CD4-positive, alpha-beta T cell treated with Interleukin-4 for 4 hours (primary cell): ENCODE data around the gene DSCAML1.

Experiments used
- DNase-seq: peaks from one replicate; pipeline ENCODE4 v3.0.0-alpha.2; 2020

DSCAML1 gene

DNA sequence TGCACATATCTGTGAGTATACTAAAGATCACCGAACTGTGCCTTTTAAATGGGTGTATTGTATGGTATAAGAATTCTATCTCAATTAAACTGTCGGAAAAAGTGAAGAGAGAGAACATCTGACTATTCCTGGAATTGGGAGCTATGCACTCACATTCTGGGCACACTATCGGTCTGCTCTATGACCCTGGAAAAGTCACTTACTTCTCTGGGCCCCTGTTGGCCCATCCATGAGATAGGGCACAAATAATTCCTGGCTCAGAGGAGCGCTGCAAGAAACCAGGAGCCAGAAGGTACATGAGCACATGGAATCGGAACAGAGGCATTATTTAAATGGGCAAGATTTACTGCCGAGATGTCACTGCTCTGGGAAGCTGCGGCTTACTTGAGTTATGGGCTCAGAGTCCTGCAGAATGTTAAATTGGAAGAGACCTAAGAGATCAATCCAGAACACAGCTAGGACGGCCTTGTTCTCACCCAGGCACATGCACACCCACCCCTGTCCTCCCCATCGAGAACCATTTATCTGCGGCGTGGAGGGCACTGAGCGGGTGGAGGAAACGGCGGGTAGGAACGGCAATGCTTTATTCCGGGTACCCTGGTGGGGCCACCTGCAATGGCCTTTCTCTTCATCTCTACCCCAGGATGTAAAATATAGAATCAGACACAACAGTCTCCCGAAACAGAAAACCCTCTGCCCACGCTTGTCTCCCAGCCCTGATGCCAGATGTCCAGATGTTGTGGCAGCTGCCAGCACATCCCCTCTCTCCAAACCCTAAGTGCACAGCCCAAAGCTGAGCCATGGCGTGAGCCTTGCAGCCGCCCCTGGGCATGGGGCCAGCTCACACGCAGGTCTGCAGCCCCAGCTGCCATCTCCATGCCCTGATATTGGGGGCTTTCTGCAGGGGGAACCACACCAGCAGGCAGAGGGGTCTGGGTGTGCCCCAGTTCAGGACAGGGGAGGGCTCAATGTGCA is 142.4 kb downstream of the DSCAML1 start:
- no peak for DNase-seq

DNA sequence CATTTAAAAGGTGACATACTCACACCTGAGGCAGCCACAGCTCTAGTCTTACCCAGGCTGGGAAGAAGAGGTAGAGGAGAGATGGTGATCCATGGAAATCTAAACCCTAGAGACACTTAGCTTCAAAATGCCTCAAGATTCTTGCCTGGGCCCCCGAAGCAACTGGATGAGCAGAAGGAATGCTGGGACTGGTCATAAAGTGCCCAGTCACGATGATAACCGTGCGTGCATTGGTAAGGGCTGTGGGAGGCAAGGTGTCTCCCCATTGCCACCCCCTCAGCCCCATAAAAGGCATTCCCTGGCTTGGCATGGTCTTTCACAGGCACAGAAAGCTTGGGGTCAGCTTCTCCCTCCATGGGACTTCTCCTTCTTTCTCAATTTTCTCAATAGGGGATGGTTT is 144.5 kb downstream of the DSCAML1 start:
- DNase-seq: no peak

DNA sequence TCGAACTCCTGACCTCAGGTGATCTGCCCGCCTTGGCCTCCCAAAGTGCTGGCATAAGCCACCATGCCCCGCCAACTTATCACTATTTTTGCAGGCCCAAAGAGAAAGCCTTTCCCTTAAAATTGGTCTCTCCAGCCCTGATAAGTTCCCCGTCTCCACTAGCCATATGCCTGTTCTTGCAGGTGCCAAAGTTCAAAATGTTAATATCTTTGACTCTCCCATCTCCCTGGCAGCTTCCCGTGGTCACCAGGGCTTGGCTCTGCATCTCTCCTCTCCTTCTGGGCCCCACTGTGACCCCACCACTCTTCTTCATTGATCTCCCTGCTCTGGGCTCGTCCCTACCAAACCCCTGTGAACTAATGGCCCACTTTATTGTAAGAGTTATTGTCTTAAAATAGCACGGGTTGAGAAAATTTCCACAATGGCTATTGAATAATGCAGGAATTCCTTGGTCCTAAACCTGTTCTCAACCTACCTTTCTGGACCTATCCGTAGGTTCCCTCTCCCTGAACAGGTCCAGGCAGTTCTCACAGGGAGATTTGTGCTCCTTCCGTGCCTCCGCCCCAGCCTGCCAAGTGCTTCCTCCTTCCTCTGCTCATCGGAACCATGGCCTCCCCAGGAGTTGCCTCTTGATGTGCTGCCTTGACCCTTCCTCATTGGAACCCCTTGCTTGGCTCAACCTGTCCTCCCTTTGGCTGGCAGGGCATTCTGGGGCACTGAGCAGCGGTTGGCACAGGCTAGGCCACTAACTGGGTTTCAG is 147.5 kb downstream of the DSCAML1 start:
- DNase-seq: no peak

DNA sequence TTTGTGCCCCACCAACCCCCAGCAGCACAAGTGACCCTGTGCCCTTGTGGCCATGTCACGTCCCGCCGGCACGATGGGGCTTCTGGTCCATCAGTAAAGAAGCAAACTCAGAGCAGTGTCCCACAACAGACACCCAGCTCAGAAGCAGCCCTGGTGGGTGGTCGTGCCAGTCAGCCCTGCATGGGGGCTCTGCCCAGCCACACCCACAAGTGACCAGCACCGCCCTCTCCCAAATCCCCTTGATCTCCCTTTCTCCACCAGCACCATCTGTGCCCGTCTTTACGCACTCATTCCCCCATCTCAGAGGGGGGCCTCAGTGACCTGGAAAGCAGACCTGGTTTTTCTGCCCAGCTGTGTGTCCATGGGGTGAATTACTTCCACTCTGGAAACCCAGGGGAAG is 149.1 kb downstream of the DSCAML1 start:
- no peak for DNase-seq

DNA sequence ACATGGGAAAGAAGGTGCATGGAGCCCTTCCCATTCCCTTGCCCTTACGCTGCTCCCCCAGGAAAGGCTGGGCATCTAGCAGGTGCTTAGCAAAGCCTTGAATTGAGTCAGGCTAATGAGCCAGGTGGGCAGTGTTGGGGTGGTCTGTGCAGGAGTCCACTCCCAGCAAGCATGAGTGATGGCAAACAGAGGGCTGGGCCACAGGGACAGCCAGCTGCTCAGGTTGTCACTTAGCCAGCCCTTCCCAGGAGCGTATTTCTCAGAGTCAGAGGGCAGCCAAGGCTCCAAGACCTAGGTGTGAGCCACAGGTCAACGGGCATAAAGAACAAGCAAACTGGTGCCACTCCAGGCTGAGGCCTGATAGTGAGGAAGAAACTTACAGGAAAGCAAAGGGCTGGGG is 149.8 kb downstream of the DSCAML1 start:
- no peak for DNase-seq

DNA sequence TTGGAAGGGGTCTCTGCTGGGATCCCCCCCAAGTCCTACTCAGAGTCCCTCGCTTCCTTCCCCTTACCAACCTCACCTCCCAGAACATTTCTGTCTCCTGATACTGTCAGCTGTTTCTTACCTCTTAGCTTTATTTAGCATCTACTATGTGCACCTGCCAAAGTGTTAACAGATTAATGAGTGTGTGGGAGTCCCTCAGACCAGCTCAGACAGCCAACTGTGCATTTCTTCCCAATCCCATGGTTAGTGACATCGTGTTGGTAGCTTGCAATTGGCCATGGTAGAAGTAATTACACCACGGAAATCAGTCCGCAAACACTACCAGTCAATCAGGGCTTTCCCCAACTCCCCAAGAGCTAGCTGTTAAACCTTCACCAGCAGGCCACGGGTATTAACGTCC is 150.6 kb downstream of the DSCAML1 start:
- DNase-seq: no peak

DNA sequence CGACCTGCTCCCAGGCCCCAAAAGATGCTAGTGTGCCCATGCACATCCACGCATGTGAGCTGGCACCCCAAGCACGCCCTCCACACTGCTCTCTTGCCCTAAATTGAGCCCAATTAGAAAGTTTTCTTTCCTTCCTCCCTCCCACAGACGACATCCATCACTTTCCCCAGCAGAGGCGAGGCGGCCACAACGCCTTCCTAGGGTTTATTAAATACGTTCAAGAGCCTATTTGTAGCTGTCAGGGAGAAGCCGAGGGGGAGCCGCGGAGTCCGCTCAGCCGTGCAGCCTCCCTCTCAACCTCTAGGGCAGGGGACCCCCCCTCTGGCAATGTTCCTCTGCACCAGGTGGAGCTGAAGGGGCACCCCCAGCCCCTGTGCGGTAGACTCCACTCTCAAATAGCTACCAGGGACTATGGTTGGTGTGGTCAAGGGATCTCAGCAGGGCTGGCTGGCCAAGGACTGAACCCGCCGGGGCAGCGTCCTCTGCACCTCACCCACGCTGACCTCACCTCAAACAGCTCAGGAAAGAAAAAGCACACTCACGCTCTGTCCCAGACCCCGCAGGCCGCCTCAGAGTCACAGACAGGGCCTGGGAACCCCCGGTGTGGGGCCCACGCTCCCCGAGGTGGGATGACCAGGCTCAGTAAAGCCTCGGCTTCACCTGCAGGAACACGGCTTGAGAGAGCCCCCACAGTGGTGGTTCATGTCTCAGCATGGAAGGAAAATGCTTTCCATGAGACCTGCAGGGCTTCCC is 152.4 kb downstream of the DSCAML1 start:
- DNase-seq: no peak

DNA sequence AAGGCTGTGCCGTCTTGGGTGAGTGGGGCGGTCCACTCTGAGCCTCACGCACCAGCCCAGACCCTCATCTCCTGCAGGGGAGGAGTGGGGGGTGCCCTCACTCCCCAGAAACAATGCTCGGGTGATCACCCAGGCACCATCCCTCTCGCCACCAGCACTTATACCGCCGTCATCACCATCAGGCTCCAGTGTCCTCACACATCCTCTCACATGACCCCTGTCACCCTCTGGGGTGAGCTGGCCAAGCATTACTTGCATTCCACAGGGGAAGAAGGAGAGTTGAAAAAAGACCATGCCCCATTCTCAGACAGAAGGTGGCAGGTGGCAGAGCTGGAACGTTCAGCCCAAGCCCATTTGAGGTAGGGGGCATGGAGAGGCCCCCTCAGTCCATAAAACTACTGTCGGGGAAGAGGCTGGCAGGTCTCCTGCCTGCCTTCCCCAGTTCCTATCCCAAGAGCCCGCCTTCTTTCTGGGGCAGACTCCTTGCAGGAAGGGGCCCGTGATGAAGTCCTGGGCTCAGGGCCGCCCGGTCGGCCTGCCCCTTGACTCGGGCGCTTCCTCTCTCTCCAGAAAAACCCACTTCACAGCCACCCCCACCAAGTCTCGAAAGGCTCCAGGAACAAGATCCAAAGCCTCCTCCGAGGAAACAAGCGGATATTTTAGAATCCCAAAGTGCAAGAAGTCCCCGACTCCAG is 153.3 kb downstream of the DSCAML1 start:
- no peak for DNase-seq

DNA sequence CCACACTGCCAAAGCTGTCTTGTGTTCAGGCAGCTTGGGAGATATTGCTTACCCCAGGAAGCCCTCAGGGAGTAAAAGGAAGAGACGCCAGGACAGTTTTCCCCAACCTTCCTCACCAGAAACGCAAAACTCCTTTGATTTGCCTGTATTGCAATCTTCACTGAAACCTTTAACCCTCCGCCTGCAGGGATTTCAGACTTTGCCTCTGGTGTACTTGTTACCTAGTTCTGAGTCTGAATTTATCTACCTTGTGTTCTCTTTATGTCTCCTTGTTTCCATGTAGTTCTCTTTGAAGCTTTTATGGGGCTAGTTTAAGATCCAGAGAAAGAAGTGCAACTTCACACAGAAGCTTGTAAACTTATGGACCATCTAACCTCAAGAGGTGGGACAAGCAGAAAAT is 154.2 kb downstream of the DSCAML1 start:
- DNase-seq: no peak

DNA sequence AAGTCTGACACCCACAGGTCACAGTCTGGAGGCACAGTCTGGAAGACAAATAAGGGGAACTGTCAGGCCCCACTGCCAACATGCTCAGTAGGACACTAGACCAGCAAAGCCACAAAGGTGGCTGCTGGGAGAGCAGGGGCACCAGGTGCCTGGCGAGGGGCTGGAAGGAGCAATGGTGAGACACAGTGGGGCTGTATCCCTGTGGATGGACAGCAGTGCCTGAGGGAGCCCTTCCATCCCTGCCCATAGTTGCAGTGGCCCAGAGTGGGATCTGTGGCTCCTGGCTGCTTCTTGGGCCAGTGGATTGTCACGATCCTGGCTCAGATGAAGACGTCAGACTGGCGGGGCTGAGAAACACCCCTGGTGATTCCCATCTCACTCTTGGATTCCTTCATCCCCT is 154.6 kb downstream of the DSCAML1 start:
- DNase-seq: no peak

DNA sequence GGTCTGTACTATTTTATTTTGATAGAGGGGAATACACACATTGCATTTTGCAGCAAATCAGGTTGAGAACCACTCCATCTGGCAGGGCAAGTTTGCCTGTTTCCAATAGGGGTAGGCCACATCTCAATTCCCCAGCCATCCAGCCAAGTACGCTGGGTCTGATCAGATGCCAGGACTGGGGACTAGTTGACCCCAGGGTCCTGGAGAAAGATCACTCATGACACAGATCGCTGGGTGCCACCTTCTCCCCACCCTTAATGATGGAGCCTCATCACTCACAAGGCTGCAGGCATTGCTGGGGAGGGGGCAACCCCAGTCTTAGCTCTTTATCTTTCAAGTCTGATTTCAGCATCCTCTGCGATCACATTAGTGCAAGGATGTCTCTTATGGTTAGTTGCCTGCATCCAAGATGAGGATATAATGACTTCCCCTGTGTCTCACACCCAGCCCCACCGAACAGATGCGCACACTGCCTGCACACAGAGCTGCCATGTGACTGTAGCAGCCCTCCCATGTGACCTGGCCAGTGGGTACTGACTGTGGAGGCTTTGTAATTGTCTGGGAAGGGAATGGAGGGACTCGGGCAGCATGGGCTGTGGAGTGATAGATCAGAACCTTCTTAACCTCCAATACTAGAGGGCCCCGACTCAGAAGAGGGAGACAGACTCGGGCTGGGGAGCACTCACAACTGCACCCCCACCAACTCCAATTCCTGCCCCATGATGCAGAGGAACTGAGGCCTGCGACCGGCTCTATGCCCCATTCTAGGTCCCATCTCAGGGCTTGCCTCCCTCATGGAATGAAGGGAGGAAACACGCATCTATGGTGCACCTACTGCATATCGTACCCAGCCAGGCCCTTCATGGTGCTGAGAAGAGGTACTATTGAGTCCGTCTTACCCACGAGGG is 155.8 kb downstream of the DSCAML1 start:
- no peak for DNase-seq

DNA sequence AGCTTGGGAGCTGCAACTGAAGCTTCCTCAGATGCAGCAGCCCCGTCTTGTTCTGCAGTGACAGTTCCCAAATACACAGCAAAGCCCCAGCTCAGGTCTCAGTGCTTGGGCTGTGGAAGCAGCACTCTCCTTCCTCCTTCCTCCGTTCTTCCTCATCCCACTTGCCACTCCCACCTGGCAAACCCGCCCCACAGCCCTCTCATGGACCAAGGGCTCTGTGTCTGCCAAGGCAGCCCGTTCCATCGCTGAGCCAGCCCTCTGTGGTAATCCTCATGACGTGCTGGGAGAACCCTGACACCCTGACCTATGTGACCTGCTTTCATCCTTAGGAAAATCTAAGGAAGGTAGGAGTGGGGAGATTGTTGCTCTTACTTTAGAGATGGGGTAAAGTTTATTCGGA is 157.0 kb downstream of the DSCAML1 start:
- no peak for DNase-seq

DNA sequence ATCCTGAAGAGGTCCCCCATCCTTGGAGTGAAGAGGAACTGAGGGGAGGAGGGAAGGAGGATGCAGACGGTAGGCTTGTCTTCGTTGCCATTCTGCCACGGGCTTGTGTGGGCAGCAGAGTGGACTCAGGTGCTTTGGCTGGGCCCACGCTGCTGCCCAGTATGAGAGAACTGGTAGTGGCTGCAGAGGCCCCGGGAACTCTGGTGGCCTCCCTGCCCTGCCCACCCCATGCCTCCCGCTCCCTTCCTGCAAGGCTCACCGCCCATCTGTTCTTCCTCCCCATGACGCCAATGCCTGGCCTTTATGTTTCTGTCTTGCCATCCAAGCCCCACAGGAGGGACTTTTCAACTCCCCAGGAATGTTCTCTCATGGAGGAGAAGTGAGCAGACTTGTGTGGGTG is 157.4 kb downstream of the DSCAML1 start:
- no peak for DNase-seq

DNA sequence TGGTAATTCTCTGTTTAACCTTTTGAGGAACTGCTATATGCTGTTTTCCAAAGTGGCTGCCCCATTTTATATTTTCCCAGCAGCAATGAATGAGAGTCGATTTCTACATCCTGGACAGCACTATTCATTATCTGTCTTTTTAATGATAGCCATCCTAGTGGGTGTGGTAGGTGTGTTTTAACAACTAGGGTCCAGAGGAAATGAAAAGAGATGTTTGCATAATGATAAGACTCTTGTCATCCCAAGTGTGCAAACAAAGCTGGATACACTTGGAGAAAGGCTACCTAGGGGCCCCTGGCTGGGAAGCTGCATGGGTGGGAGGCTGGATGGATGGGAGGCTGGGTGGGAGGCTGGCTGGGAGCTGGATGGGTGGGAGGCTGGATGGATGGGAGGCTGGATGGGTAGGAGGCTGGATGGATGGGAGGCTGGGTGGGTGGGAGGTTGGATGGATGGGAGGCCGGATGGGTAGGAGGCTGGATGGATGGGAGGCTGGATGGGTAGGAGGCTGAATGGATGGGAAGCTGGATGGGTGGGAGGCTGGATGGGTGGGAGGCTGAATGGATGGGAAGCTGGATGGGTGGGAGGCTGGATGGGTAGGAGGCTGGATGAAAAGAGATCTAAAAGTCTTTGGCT is 158.0 kb downstream of the DSCAML1 start:
- no peak for DNase-seq

DNA sequence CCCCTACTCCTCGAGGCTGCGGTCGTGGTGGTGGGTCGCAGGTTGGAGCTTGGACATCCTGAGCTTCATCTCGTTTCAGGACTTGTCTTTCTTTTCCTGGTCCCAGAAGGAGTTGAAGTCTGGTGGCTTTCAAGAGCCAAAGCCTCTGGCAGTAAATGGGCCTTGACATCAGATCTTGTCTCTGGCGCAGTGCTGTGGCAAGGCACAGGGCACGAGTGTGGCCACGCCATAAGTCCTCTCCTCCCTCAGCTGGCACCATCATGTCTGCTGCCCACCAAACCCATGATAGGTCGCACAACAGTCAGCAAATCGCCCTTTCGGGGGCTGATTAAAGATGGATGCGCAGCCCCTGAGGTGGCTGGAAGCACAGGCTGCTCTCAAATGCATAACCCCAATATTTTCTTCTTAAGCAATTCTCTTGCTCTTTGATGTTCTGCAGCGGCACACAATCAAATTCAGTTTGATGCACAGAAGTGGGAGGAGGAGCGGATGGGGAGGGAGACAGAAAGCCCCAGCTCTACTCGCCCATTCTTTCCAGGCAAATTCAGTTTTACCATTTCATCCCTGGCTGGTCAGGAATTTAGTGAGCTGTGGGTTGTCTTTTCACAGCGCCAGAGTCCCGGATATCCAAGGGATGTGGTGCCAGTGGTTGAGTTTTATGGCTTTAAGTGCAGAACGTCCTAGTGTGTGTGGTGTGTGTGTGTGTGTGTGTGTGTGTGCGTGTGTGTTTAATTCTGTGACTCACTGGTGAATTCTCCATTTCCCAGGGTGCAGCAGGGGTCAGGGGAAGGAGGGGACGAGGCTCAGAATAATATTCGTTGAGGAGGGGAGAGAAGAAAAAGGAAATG is 162.0 kb downstream of the DSCAML1 start:
- no peak for DNase-seq

DNA sequence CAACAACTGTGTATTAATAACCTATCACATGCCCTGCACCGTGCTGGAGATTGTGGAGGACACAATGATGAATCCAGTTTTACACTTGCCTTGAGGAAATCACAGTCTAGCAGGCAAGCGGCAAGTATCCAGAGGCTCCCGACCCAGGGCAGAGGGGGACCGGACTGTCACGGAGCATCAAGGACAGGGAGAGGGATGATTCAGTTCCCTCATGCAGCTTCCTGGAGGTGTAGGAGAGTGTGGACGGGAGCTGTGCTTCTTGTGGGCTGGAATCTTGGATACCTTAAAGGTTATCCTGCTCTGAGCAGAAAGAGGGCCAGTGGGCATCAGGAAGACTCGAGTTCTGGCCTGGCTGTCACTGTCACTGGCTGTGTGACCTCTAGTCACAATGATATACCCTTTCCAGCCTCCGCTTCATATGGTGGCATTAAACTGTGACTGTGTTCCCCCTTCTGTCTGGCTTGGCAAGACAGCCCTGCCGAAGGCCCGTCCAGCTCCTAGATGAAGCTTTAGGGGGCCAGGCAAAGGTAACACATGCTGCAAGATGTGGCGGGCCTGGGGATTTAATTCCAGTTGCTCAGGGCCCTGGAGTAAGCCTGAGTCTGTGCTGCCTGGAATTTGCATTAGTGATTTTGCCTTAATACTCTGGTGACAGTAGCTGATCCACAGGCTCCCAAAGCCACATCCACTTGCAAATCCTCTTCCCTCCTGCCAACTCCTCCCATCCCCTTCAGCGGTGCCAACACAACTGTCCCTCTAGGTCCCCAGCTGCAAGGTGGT is 162.8 kb downstream of the DSCAML1 start:
- DNase-seq: no peak

DNA sequence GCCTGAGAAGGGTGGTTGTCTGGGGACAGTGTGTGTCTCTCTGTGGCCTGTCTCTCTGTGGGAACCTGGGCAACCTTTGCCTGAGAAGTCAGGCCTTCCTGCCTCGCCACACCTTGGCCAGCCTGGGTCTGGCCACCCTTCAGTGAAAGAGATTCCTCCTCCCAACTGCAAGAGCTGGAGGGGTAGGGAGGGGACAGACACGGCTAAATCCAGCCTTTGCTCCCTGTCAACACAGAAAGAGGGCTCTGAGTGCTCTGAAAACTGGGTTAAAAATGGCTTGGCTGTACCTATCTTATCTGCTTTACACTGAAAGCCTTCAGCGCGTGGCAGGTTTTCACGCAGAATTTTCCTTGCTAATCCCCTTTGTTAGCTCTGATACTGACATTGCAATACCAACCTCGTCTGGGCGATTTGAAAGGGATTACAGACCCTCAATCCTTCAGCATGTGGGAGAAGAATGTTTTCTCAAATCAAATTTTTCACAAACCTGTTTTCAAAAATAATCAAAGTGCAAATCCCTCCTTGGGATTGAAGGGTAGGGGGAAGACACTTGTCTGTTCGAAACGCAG is 163.7 kb downstream of the DSCAML1 start:
- DNase-seq: no peak

DNA sequence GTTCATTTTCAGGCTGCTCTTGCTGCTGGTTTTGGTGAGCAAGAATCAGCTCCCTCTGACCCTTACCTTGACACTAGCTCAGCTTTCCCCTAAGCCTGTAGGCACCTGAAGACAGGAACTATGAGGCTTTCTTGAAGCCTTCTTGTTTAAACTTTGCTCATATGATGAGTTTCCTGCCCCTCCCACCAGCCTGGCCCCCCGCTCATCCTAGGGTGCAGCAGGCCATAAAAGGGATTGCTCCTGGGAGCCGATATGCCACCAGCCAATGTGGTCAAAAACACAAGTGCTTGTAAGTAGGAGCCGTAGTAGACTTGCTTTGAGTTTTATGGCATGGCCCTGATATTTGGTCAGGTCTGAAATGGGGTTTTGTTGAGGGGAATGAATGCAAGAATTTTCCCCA is 164.7 kb downstream of the DSCAML1 start:
- no peak for DNase-seq
